Sigmoid colon (tissue), 7 donors: ENCODE measurements around the gene GJC2. TPM values are rescaled to one million over a fixed set of nuclear protein-coding genes. Genes with fewer than 3 reads are reported as not detected.
A peak's percentile ranks its signal among the peaks of the same experiment; 100 is the strongest.

Experiments used
- DNase-seq: peaks from one replicate; pipeline ENCODE4 v3.0.0-alpha.2; 2019
- H3K27ac ChIP-seq, 4 donors: fragments of 200-600 bp; sonication (generic); one replicate each; pipeline ENCODE4 v1.5.1; 2016 to 2019; ENCODE audit warnings: mild to moderate bottlenecking in 1 of 4
- H3K27me3 ChIP-seq, 3 donors: fragments of 200-600 bp; sonication (generic); one replicate each; pipeline ENCODE4 v1.5.1; 2019; ENCODE audit warnings: mild to moderate bottlenecking in 1 of 3
- H3K36me3 ChIP-seq, 4 donors: fragments of 200-600 bp; sonication (generic); one replicate each; pipeline ENCODE4 v1.5.1; 2016 to 2019
- H3K4me1 ChIP-seq, 4 donors: fragments of 200-600 bp; sonication (generic); one replicate each; pipeline ENCODE4 v1.5.1; 2017 to 2019
- H3K4me3 ChIP-seq, 4 donors: fragments of 200-600 bp; sonication (generic); one replicate each; pipeline ENCODE4 v1.5.1; 2017 to 2019; ENCODE audit warnings: mild to moderate bottlenecking in 2 of 4, moderate library complexity in 1 of 4
- H3K9me3 ChIP-seq, 4 donors: fragments of 200-600 bp in 3 of 4; sonication (generic) in 3 of 4; one replicate each; pipeline versions ENCODE4 v1.5.1 to v1.6.1; 2013 to 2019
- EP300 ChIP-seq, 4 donors: sonication (generic); formaldehyde crosslinking; IDR thresholded peaks; one replicate each; pipeline ENCODE4 v1.6.1; 2017; ENCODE audit warnings: antibody characterized with exemption in 4 of 4
- POLR2A ChIP-seq, 2 donors: fragments of 450-650 bp; IDR thresholded peaks; one replicate each; pipeline ENCODE4 v1.6.1; 2016; ENCODE audit warnings: antibody characterized with exemption in 2 of 2, mild to moderate bottlenecking in 2 of 2, moderate library complexity in 2 of 2
- POLR2AphosphoS5 ChIP-seq, 4 donors: sonication (generic); formaldehyde crosslinking; IDR thresholded peaks; one replicate each; pipeline ENCODE4 v1.6.1; 2017; ENCODE audit warnings: antibody characterized with exemption in 4 of 4
- WGBS, 2 donors: extraction: QIAGEN DNeasy Blood & Tissue Kit; methylation state at CpG; one replicate each; pipeline ENCODE4 v1.1.7; 2013; 5-methylcytosine and 5-hydroxymethylcytosine counted together
- intact Hi-C: fragments of 100-400 bp; cut with DNase I; formaldehyde crosslinking; loops from one replicate; pipeline ENCODE4 v1.15.1; 2023
- polyA plus RNA-seq, 3 donors: library from polyadenylated mRNA; stranded (reverse); fragments of 200-250 nt; gene quantifications; one replicate each; pipeline ENCODE4 v1.2.3, GENCODE V29; 2013
- total RNA-seq, 4 donors: library from RNA; depleted of rRNA; stranded (reverse); fragments of >200 nt; gene quantifications; one replicate each; pipeline ENCODE4 v1.1.0, GENCODE V29; 2016
- TF ChIP-seq, protein P1 (sequence below), 4 experiments: fragments of 450-650 bp in 3 of 4; fragments of 200-600 bp in 1 of 4; IDR thresholded peaks; one replicate each; pipeline ENCODE4 v1.5.1; 2016 to 2019; ENCODE audit warnings: antibody characterized with exemption in 4 of 4, mild to moderate bottlenecking in 3 of 4, moderate library complexity in 2 of 4
- donor health status: healthy with polysubstance abuse.
- donor health status: Bipolar disorder and iron deficiency.
- donor health status: healthy.

Gene GJC2
- total and polyA plus RNA-seq, 7 donors: 0.60 to 6.4 (median 4.3) TPM; not detected in 1

DNA sequence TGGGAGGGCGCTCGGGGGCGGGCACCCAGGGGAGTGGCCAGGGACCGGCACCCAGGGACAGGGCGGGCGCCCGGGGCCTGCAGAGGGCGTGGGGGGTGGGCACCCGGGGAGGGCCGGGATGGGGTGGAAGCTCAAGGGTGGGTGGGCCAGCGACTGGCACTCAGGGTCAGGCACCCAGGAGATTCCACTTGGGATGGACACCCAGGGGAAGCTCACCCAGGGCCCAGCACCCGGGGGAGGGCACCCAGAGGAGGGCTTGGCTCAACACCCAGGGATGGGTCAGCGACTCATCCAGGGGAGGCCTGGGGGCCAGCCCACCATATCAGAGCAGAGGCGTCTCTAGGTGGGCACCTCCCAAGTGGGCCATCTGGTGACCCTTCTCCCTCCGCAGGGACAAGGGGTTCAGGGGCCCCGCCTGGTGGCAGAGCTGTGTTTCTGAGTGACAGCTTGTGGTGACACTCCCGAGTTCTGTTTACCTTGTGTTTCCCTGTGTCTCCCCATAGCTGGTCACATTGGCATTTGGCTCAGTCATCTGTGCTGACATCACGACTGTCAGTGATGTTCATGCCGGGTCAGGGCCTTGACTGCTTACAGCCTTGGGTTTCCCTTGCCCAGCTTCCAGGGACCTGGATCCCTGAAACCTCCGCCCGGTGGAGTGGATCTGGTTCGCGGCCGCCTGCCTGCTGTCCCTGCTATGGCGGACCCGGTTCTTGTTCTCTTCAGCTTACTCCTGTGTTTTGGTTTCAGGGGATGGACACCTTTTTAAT is 16.6 kb downstream of the GJC2 start:
- 7 to 18% methylated on average over 26 of the region's 26 CpGs for WGBS, 2 donors
- intact Hi-C loops: loop anchor here (2.0 to 10.0 kb wide), 4 partner anchors 34 to 282 kb away; partner anchors contain the start of genes ARF1 and C1orf35

DNA sequence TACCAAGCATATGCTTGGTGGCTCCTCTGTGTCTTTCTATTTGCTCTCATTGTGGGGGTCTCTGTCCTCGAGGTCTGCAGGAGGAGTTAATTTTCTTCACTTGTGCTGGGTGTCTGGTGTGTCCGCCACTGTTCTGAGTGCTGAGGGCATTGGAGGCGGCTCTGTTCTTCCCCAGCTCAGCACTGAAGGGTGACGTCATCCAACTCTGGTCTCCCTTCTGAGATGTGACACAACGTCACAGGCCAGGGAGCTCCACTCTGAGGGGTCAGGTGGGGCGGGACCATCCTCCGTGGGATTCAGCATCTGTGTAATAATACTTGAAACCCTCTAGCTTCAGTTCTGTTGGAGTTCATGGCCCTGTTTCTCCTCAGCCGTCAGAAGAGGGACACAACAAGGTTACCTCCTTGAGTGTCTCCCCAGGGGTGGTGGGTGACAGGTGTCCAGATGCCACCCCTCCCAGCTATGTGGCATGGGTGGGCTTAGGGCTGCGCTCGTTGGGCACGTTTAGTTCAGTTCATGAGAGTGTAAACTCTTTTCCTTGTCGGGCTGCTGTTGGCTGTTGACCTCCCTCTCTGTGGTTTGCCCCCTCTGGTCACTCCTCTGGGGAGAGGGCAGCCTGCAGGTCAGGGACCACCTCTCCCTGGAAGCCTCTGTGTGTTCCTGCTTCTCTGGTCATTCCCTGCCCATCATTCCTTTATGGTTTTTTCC is 19.0 kb downstream of the GJC2 start:
- TF ChIP-seq POLR2AphosphoS5 (IDR thresholded peaks at IDR 0.05) (no peak), POLR2A (IDR thresholded peaks at IDR 0.05) (no peak), EP300 (IDR thresholded peaks at IDR 0.05) (no peak)
- TF ChIP-seq, protein P1, sequence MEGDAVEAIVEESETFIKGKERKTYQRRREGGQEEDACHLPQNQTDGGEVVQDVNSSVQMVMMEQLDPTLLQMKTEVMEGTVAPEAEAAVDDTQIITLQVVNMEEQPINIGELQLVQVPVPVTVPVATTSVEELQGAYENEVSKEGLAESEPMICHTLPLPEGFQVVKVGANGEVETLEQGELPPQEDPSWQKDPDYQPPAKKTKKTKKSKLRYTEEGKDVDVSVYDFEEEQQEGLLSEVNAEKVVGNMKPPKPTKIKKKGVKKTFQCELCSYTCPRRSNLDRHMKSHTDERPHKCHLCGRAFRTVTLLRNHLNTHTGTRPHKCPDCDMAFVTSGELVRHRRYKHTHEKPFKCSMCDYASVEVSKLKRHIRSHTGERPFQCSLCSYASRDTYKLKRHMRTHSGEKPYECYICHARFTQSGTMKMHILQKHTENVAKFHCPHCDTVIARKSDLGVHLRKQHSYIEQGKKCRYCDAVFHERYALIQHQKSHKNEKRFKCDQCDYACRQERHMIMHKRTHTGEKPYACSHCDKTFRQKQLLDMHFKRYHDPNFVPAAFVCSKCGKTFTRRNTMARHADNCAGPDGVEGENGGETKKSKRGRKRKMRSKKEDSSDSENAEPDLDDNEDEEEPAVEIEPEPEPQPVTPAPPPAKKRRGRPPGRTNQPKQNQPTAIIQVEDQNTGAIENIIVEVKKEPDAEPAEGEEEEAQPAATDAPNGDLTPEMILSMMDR (IDR thresholded peaks at IDR 0.05): no peak
- intact Hi-C loops: loop anchor here (5.0 to 10.0 kb wide), 2 partner anchors 36 to 284 kb away; no protein-coding TSS in a partner anchor
- Histone ChIP-seq H3K27ac (no peak overlapping the region), H3K9me3 (no peaks in the 10 kb centered on the region), H3K27me3 (peaks cover 0 to 6% (median 0%) of the 10 kb centered on the region in 3 donors), H3K4me3 (no peak overlapping the region), H3K4me1 (peaks cover 0 to 20% (median 15%) of the 10 kb centered on the region in 4 donors), H3K36me3 (no peaks in the 10 kb centered on the region)
- 84 to 88% methylated on average over 12 of the region's 12 CpGs for WGBS, 2 donors
- no peak for DNase-seq

More for the DNA sequence above, 16.6 kb downstream of the GJC2 start:
- H3K4me3 ChIP-seq: peak overlapping the region; percentile 69 to 83 (median 78)
- H3K27ac ChIP-seq: peak overlapping the region; percentile 94 to 100 (median 98)
- H3K4me1 ChIP-seq: peaks cover 0 to 30% (median 24%) of the 10 kb centered on the region in 4 donors
- no peak for TF ChIP-seq EP300 (IDR thresholded peaks at IDR 0.05)
- TF ChIP-seq, protein P1 (IDR thresholded peaks at IDR 0.05): peak in 3 of 4 experiments; percentile 33 to 41 (median 41)
- TF ChIP-seq POLR2AphosphoS5 (IDR thresholded peaks at IDR 0.05): peak in 2 of 4 donors; percentile 39 to 85
- TF ChIP-seq POLR2A (IDR thresholded peaks at IDR 0.05): peak in 1 of 2 donors; percentile 12
- peaks cover 3 to 23% (median 10%) of the 10 kb centered on the region in 3 donors for H3K27me3 ChIP-seq
- peak; percentile 87 for DNase-seq
- H3K36me3 ChIP-seq: no peaks in the 10 kb centered on the region
- no peaks in the 10 kb centered on the region for H3K9me3 ChIP-seq

DNA sequence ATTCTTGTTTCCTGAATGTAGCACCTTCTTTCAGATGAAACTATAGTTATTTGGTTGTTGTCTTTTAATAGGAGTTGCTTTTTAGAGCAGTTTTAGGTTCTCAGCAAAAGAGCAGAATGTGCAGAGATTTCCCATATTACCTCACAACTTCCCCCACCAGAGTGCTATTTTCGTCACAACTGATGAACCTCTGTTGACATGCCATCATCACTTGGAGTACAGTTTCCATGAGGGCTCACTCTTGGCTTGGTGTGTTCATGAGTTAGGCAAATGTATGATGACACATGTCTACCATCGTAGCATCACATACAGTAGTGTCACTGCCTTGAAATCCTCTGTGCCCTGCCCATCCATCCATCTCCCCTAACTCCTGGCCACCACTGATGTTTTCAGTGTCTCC is 19.6 kb downstream of the GJC2 start:
- Histone ChIP-seq H3K36me3 (no peaks in the 10 kb centered on the region), H3K9me3 (no peaks in the 10 kb centered on the region), H3K4me1 (peaks cover 0 to 22% (median 16%) of the 10 kb centered on the region in 4 donors), H3K27ac (no peak overlapping the region), H3K4me3 (no peak overlapping the region), H3K27me3 (no peaks in the 10 kb centered on the region)
- intact Hi-C loops: loop anchor here (5.0 to 10.0 kb wide), 2 partner anchors 37 to 285 kb away; no protein-coding TSS in a partner anchor
- DNase-seq: no peak
- TF ChIP-seq, protein P1 (IDR thresholded peaks at IDR 0.05): no peak
- no peak for TF ChIP-seq POLR2AphosphoS5 (IDR thresholded peaks at IDR 0.05)
- 84 to 91% methylated on average over 2 of the region's 2 CpGs for WGBS, 2 donors

DNA sequence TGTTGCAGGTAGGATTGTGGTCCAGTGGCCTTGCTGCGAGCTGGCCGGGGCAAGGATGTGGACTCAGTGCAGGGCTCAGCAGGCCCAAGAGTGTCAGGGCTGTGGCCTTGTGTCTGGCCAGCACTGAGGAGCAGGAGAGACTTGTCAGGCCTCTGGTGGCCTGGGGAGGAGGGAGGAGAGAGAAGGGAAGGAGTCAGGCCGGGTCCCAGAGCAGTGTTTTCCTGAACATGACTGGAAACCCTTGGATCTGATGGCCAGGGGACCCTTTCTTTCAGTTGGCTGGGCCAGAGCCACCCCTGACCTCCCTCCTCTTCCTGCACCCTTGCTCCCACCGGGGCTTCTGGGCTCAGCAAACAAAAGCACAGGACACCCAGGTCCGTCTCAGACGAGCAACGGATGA is 20.9 kb downstream of the GJC2 start:
- peak; percentile 56 for DNase-seq
- Histone ChIP-seq H3K36me3 (peaks cover 0 to 9% (median 7%) of the 10 kb centered on the region in 4 donors), H3K27ac (no peak overlapping the region), H3K4me1 (peaks cover 0 to 26% (median 12%) of the 10 kb centered on the region in 4 donors), H3K4me3 (no peak overlapping the region), H3K9me3 (no peaks in the 10 kb centered on the region), H3K27me3 (no peaks in the 10 kb centered on the region)
- intact Hi-C loops: no loop called here
- 90 to 92% methylated on average over 7 of the region's 7 CpGs for WGBS, 2 donors
- TF ChIP-seq POLR2A (IDR thresholded peaks at IDR 0.05) (no peak), POLR2AphosphoS5 (IDR thresholded peaks at IDR 0.05) (no peak)
- TF ChIP-seq, protein P1 (IDR thresholded peaks at IDR 0.05): no peak
